Coronary artery (tissue), 2 donors: Measurements from ENCODE around the gene PNPLA7.
"Not testable (repeated sequence)": the region's sequence is repeated elsewhere in the genome, so short reads cannot be mapped to it uniquely, and the experiment has no call there.

Experiments used
- DNase-seq: peaks from one replicate; pipeline ENCODE4 v3.0.0-alpha.2; 2017; ENCODE audit warnings: low spot score
- H3K27ac ChIP-seq, 2 donors: fragments of 200-600 bp; sonication (generic); one replicate each; pipeline ENCODE4 v1.5.1; 2016 to 2019
- H3K4me3 ChIP-seq: fragments of 200-600 bp; sonication (generic); 2 replicates; pipeline ENCODE4 v1.5.1; 2016; ENCODE audit warnings: mild to moderate bottlenecking, moderate library complexity
- CTCF ChIP-seq: fragments of 200-600 bp; sonication (generic); IDR thresholded peaks from one replicate; pipeline ENCODE4 v1.5.1; 2019; ENCODE audit warnings: antibody characterized with exemption

PNPLA7 gene

DNA sequence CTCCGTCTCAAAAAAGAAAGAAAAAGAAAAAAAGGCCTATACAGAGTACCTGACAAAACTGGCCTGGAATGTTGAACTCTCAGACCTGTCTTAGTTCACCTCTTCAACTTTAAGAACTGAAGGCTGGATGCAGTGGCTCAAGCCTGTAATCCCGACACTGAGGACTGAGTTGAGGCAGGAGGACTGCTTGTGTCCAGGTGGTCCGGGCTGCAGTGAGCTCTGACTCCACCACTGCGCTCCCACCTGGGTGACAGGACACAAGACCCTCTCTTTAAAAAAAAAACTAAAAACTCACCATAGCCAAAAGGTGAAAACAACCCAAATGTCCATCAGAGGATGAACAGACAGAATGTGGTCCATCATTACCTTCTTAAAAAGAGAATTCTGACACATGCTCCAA lies 7.9 kb upstream of the PNPLA7 start:
- Histone ChIP-seq H3K4me3 (no peak overlapping the region), H3K27ac (no peak overlapping the region)
- no peak for TF ChIP-seq CTCF
- no peak for DNase-seq

DNA sequence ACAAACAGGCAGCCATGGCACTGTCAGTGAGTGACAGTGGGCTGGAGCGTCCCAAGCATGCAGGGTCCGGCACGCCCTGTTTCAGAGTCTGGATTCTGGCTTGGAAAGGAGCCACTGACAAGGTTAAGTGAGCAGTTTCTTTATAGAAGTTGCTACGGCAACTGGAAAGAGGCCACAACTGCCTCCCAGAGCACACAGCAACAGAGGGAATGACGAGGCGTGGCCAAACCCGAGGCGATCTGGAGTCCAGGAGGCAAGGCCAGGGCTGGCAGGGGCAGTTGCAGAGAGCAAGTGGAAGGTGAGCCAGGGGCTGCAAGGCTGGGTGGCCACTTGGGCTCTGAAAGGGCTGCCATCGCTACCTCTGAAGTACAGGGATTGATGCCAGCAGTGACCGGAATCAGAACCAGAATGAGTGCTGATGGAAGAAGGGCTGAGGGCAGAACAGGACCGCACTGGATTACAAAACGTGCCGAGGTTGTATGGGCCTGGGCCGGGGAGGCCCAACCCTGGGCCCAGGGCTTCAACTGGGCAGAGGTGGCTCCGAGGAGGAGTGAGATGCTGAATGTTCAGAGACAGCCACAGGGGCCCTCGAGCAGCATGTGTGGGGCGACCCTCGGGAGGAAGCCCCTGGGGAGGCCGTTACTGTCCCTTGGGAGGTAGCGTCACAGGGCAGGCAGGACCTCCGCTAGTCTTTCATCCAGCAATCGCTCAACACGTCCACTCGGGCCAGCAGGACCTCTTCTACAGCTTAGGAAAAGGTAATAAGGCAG lies 6.1 kb upstream of the PNPLA7 start:
- H3K4me3 ChIP-seq, result no peak overlapping the region
- H3K27ac ChIP-seq, result no peak overlapping the region

DNA sequence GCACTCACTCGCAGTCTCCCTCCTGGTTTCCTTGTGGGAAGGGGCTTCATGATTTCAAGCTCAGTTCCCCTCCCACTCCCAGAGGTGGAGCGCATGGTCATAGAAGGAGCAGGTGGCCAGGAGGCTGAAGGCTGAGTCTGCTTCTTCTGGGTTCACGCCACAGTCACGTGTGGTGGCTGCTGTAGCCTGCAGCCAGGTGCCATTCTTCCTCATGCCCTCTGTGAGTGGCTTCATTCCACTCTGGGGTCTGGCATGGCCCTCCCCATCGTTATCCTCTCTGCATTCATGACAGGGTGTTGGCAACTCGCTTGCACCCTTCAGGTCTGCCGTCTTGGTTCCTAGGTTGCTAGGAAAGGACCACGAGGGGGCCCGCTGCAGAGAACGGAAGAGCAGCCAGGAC lies 5.0 kb upstream of the PNPLA7 start:
- Histone ChIP-seq H3K4me3 (no peak overlapping the region), H3K27ac (no peak overlapping the region)
- no peak for TF ChIP-seq CTCF
- no peak for DNase-seq

More for the DNA sequence above, 6.1 kb upstream of the PNPLA7 start:
- DNase-seq, result no peak
- TF ChIP-seq CTCF, result no peak

DNA sequence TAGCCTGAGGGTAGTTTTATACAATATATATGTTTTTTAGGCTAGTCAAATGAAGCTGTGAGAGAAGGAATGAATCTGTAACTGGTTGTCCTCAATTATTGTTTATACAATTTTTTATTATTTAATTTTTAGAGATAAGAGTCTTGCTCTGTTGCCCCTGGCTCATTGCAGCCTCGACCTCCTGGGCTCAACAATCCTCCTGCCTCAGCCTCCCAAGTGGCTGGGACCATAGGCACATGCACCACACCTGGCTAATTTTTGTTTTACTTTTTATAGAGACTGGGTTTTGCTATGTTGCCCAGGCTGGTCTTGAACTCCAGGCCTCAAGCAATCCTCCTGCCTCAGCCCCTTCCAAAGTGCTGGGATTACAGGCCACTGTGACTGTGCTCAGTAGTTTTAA lies 4.1 kb upstream of the PNPLA7 start:
- H3K4me3 ChIP-seq, result no peak overlapping the region
- H3K27ac ChIP-seq, result no peak overlapping the region
- TF ChIP-seq CTCF, result no peak
- no peak for DNase-seq

DNA sequence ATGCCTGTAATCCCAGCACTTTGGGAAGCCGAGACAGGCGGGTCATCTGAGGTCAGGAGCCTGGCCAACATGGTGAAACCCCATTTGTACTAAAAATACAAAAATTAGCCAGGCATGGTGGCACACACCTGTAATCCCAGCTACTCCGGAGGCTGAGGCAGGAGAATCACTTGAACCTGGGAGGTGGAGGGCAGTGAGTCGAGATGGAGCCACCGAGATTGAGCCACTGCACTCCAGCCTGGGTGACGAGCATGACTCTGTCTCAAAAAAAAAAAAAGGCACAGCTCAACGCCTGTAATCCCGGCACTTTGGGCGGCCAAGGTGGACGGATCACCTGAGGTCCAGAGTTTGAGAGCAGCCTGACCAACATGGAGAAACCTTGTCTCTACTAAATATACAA lies 3.5 kb upstream of the PNPLA7 start:
- H3K27ac ChIP-seq, H3K4me3 ChIP-seq, DNase-seq: not testable (repeated sequence)

GRCh38 chr9:137552022-137552768 lies 2.0 kb upstream of the PNPLA7 start:
- no peak for TF ChIP-seq CTCF
- Histone ChIP-seq H3K4me3 (peak overlapping the region; percentile 92), H3K27ac (peak overlapping the region; percentile 54 to 92)
- no peak for DNase-seq

GRCh38 chr9:137551264-137552021 lies 1.2 kb upstream of the PNPLA7 start, which contains the start of gene MRPL41:
Gene MRPL41 (plus strand): TSS chr9:137551879. CDS start chr9:137552082, 203 bp downstream.
- Histone ChIP-seq H3K27ac (peak within 1 kb of the TSS; percentile 76 to 92), H3K4me3 (peak within 1 kb of the TSS; percentile 92)
- DNase-seq, result peak; percentile 90
- no peak for TF ChIP-seq CTCF

DNA sequence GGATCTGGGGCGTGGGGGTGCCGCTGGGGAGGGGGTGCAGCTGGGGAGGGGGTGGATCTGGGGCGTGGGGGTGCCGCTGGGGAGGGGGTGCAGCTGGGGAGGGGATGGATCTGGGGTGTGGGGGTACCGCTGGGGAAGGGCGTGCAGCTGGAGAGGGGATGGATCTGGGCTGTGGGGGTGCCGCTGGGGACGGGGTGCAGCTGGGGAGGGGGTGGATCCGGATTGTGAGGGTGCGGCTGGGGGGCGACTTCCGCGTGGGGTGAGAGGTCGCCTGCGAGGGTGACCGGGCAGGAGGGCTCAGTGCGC lies 709 bp upstream of the PNPLA7 start:
- Histone ChIP-seq H3K27ac (peak overlapping the region; percentile 76 to 92), H3K4me3 (peak overlapping the region; percentile 92)
- not testable (repeated sequence) for DNase-seq
